ENCODE data around the gene TCEA2. TPM values are rescaled to one million over a fixed set of nuclear protein-coding genes. Genes with fewer than 3 reads are reported as not detected.

Gene TCEA2
- total and polyA plus RNA-seq, 2 donors from 2014 or later, result 53.8 to 90.9 TPM

DNA sequence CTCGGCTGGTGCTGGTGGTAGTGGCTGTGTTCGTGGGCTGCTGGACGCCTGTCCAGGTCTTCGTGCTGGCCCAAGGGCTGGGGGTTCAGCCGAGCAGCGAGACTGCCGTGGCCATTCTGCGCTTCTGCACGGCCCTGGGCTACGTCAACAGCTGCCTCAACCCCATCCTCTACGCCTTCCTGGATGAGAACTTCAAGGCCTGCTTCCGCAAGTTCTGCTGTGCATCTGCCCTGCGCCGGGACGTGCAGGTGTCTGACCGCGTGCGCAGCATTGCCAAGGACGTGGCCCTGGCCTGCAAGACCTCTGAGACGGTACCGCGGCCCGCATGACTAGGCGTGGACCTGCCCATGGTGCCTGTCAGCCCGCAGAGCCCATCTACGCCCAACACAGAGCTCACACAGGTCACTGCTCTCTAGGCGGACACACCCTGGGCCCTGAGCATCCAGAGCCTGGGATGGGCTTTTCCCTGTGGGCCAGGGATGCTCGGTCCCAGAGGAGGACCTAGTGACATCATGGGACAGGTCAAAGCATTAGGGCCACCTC, 35.5 kb downstream of the TCEA2 start:
- FAIRE-seq, result no peak
- peaks cover 0 to 2% (median 0%) of the 10 kb centered on the region in 3 donors for H3K9me3 ChIP-seq (ENCODE audit: control insufficient read depth in 2 of 3, insufficient read depth in 1 of 3, low read length in 3 of 3)
- TF ChIP-seq, protein P1, sequence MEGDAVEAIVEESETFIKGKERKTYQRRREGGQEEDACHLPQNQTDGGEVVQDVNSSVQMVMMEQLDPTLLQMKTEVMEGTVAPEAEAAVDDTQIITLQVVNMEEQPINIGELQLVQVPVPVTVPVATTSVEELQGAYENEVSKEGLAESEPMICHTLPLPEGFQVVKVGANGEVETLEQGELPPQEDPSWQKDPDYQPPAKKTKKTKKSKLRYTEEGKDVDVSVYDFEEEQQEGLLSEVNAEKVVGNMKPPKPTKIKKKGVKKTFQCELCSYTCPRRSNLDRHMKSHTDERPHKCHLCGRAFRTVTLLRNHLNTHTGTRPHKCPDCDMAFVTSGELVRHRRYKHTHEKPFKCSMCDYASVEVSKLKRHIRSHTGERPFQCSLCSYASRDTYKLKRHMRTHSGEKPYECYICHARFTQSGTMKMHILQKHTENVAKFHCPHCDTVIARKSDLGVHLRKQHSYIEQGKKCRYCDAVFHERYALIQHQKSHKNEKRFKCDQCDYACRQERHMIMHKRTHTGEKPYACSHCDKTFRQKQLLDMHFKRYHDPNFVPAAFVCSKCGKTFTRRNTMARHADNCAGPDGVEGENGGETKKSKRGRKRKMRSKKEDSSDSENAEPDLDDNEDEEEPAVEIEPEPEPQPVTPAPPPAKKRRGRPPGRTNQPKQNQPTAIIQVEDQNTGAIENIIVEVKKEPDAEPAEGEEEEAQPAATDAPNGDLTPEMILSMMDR (IDR thresholded peaks at IDR 0.05; ENCODE audit: borderline replicate concordance, extremely low read depth, insufficient read depth), result no peak
- no peak overlapping the region for H3K27ac ChIP-seq (ENCODE audit: low read depth in 2 of 2, low read length in 2 of 2)
- no peaks in the 10 kb centered on the region for H3K36me3 ChIP-seq (ENCODE audit: control insufficient read depth in 2 of 3, insufficient read depth in 3 of 3, low read length in 3 of 3)
- no peak overlapping the region for H3K4me3 ChIP-seq (ENCODE audit: low read length in 3 of 3)
- no peaks in the 10 kb centered on the region for H3K4me1 ChIP-seq (ENCODE audit: control insufficient read depth in 2 of 3, insufficient read depth in 2 of 3, low read depth in 1 of 3, low read length in 3 of 3)
- no peak overlapping the region for H3K9ac ChIP-seq (ENCODE audit: low read length in 3 of 3)
- H3K27me3 ChIP-seq (ENCODE audit: control insufficient read depth, insufficient read depth, low read length), result peaks cover 2% of the 10 kb centered on the region
- DNase-seq, result no peak
- intact Hi-C loops (cut with DNase I), result no loop called here

DNA sequence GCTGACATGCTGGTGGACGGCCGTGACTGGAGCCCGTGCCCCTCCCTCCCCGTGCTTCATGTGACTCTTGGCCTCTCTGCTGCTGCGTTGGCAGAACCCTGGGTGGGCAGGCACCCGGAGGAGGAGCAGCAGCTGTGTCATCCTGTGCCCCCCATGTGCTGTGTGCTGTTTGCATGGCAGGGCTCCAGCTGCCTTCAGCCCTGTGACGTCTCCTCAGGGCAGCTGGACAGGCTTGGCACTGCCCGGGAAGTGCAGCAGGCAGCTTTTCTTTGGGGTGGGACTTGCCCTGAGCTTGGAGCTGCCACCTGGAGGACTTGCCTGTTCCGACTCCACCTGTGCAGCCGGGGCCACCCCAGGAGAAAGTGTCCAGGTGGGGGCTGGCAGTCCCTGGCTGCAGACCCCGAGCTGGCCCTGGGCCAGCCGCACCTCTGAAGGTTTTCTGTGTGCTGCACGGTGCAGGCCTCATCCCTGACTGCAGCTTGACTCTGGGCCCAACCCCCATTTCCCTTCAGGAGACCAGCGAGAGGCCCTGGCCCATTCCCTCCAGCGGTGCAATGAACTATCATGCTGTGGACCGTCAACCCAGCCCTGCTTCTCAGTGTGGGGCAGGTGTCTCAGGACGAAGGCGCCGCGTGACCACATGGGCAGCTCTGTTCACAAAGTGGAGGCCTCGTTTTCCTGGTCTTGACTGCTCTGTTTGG, 36.2 kb downstream of the TCEA2 start:
- TF ChIP-seq, protein P1 (IDR thresholded peaks at IDR 0.05; ENCODE audit: borderline replicate concordance, extremely low read depth, insufficient read depth), result no peak
- H3K36me3 ChIP-seq (ENCODE audit: control insufficient read depth in 2 of 3, insufficient read depth in 3 of 3, low read length in 3 of 3), result no peaks in the 10 kb centered on the region
- no peak overlapping the region for H3K27ac ChIP-seq (ENCODE audit: low read depth in 2 of 2, low read length in 2 of 2)
- no peaks in the 10 kb centered on the region for H3K4me1 ChIP-seq (ENCODE audit: control insufficient read depth in 2 of 3, insufficient read depth in 2 of 3, low read depth in 1 of 3, low read length in 3 of 3)
- no peak overlapping the region for H3K4me3 ChIP-seq (ENCODE audit: low read length in 3 of 3)
- FAIRE-seq, result no peak
- H3K9me3 ChIP-seq (ENCODE audit: control insufficient read depth in 2 of 3, insufficient read depth in 1 of 3, low read length in 3 of 3), result peaks cover 0 to 2% (median 0%) of the 10 kb centered on the region in 3 donors
- peaks cover 2% of the 10 kb centered on the region for H3K27me3 ChIP-seq (ENCODE audit: control insufficient read depth, insufficient read depth, low read length)
- intact Hi-C loops (cut with DNase I), result no loop called here
- DNase-seq, result peak in 1 of 5 donors; percentile 65
- no peak overlapping the region for H3K9ac ChIP-seq (ENCODE audit: low read length in 3 of 3)

DNA sequence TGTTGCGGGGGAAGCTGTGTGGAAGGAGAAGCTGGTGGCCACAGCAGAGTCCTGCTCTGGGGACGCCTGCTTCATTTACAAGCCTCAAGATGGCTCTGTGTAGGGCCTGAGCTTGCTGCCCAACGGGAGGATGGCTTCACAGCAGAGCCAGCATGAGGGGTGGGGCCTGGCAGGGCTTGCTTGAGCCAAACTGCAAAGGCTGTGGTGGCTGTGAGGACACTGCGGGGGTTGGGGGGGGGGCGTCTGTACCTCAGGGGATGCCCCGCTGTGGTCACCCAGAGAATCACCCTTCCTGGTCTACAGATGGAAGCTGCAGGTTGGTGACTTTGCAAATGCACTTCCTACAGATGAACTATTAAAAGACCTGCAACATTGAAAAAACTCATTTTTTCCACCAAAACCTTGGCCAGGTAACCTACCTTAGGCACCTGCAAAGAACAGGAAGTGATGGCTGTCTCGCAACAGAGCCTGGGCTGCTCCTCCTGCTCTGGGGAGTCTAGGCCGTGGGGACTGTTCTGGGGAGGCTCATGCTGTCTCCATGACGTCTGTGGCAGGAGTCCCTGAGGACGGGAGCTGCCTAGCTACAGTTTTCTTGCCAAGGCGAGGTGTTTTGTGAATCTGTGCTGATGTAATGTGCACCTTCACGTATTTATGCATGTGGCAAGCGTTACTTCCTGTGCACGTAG, 37.0 kb downstream of the TCEA2 start:
- TF ChIP-seq, protein P1 (IDR thresholded peaks at IDR 0.05; ENCODE audit: borderline replicate concordance, extremely low read depth, insufficient read depth), result no peak
- Histone ChIP-seq H3K27me3 (ENCODE audit: control insufficient read depth, insufficient read depth, low read length) (peaks cover 2% of the 10 kb centered on the region), H3K4me3 (ENCODE audit: low read length in 3 of 3) (no peak overlapping the region), H3K36me3 (ENCODE audit: control insufficient read depth in 2 of 3, insufficient read depth in 3 of 3, low read length in 3 of 3) (no peaks in the 10 kb centered on the region), H3K4me1 (ENCODE audit: control insufficient read depth in 2 of 3, insufficient read depth in 2 of 3, low read depth in 1 of 3, low read length in 3 of 3) (no peaks in the 10 kb centered on the region), H3K9me3 (ENCODE audit: control insufficient read depth in 2 of 3, insufficient read depth in 1 of 3, low read length in 3 of 3) (peaks cover 0 to 2% (median 0%) of the 10 kb centered on the region in 3 donors), H3K27ac (ENCODE audit: low read depth in 2 of 2, low read length in 2 of 2) (no peak overlapping the region), H3K9ac (ENCODE audit: low read length in 3 of 3) (no peak overlapping the region)
- no peak for FAIRE-seq
- intact Hi-C loops (cut with DNase I), result no loop called here
- DNase-seq, result no peak

All from kidney (tissue), 14 donors.